Omental fat pad (tissue), 4 donors: ENCODE data around the gene NPY4R. TPM values are rescaled to one million over a fixed set of nuclear protein-coding genes. Genes with fewer than 3 reads are reported as not detected.
A peak's percentile ranks its signal among the peaks of the same experiment; 100 is the strongest.
"Not testable (repeated sequence)": the region's sequence is repeated elsewhere in the genome, so short reads cannot be mapped to it uniquely, and the experiment has no call there.

Experiments
- ATAC-seq: fragments of 150-250 bp; one replicate; pipeline ENCODE4 v1.9.1; 2016; ENCODE audit warnings: mild to moderate bottlenecking, moderate library complexity; ENCODE audit not compliant: low FRiP score
- DNase-seq: peaks from one replicate; pipeline ENCODE4 v3.0.0-alpha.2; 2019; ENCODE audit warnings: low spot score
- total RNA-seq, 4 donors: library from RNA; depleted of rRNA; stranded (reverse); fragments of >200 nt; gene quantifications; one replicate each; pipeline ENCODE4 v1.1.0, GENCODE V29; 2016

The NPY4R gene
- total RNA-seq, 4 donors from 2014 or later, result 0.24 to 0.95 TPM; not detected in 2

DNA sequence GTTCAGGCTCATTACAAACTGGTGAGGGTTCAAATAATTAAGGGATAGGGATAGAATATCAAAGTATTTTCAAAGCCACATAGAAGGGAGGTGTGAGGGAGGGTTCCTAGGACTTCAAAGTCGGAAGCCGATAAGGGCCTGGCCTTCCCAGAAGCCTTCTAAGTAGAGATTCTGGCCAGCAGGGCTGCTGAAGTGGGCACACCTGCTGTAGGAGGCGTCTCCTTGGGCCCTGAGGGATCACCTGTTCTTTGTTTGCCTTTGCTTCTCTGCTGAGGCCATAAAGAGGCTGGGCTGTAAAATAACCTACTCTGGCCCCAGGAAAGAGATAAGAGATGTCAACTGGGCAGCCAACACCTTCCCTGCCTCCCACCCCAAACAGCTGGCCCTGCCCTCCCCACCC, 8.0 kb upstream of the NPY4R start:
- not testable (repeated sequence) for ATAC-seq, DNase-seq

DNA sequence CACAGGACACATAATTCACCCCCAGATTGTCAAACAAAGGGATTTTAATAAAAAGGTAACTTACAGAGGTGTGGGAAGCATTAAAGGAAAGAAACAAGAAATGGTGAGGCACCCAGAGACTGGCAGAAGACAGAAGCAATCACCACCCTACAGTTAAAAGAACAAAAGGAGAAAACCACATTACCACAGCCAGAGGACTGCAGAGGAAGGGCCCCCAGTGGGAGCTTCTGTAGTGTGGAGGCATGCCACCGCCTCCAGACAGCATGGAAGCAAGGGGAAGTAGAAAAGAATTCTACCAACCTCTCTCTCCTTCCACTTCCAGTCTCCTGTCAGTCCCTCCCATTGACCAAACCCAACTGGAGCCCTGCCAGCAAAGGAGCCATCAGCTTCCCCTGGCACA, 4.4 kb upstream of the NPY4R start:
- not testable (repeated sequence) for DNase-seq, ATAC-seq

DNA sequence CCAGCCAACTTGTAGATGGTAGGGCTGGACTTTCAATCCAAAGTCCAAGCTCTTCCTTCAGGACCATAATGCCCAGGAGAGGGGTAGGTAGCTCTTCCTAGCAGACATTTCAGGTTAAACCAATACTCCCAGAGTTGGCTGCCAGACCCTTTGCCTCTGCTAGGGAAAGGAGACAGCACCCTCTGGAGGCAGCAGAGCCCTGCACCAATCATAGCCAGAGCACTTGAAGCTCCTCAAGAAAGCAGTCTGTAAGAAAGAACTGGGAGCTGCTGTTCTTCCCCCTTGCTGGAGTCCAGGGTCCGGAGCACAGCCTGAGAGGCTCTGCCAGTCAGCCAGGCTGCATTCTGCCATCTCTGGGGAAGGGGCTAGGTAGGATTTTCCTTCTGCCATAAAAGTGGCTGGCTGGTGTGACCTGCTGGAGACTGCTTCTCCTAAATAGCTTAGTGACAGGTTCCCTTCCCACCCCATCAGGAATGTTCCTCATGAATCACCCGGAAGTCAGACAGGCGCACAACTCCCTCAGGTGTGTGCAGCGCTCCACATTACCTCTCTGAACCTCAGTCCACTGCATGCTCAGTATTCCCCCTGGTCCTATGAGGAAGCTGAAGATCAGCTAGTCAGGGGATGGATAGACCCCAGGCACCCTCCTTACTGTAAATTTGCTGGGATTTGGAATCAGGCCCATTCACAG, 2.5 kb upstream of the NPY4R start:
- ATAC-seq, result peak; percentile 56
- not testable (repeated sequence) for DNase-seq

DNA sequence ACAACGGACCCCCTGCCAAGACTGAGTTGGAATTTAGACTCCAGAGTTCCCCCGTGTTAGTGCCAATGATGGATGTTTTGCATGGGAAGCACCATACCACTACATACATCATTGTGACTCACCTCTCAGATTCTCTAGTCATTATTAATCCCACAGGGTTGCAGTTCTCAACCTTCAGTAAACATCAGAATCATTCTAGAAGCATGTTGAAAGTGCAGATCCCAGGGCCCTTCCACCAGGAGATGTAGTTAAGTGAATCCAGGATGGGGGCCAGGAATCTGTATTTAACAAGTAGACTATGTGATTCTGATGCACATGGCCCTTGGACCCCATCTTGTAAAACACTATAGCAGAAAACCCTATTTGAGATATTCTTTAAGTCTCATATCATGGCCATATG, 2.1 kb downstream of the NPY4R start:
- ATAC-seq, DNase-seq: not testable (repeated sequence)

DNA sequence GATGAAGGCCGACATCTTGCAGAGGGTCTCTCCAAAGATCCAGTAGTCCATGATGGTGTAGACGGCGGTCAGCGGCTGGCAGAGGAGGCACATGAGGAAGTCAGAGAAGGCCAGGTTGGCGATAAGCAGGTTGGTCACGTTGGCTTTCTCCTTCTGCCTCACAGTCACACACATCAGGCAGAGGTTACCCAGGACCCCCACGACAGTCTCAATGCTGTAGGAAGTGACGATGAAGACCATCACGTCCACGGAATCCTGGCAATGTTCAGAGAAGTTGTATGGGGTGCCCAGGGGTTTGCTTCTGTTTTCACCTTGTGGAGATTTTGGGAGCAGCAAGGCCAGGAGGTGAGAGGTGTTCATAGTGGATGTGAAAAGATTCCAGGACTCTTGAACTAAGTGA, 3.5 kb downstream of the NPY4R start:
- not testable (repeated sequence) for DNase-seq, ATAC-seq

DNA sequence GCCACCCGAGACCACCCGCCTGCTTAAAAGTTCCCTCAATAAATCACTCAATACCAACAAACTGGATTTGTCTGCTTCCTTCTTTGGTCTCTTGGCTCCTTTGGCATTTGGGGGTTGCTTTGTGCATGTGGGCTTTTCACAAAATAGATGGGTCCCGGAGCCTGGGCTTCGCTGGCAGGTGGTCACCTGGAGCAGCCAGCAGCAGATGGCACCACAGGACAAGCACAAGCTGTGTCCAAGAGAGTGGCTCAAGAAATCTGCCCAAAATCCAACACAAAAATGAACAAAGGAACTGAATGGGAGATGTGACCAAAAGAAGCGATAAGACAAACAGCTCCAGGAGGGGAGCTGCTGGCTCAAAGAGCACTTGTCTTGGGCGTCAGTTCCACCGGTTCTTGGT, 6.2 kb downstream of the NPY4R start:
- not testable (repeated sequence) for DNase-seq, ATAC-seq

DNA sequence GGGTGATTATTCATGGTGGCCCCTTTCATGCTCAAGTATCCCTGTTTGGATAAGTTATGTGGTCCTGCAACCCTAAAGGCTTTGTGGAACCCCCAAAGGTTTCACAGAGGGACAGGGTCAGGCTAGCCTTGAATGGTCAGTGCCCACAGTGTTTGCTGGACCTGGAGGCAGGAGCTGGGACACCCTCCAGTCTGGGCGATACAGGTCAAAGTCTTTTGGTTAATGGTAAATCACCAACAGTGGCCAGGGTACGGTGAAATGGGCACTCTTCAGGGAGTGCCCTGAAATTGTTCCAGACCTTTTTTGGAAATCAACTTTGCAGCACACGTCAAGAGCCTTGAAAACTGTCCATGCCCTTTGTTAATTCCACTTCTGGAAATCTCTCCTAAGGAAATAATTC, 8.7 kb downstream of the NPY4R start:
- not testable (repeated sequence) for ATAC-seq, DNase-seq

DNA sequence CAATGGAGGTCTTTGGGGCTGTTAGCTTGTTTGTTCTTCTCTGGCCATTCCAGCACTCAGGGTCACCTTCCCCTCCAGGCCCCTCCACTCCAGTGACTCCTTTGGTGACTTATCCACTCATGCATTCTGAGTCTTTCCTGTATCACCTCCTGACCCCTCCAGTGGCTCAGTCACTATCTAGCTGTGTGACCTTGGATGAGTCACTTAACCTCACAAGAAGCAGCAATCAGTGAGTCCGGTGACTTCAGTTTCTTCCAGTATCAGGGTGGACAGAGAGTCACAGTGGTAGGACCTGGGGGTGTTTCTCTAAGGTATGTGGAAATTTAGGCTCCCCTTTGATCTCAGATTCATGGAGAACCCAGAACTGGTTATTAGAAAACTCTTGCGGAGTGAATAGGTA, 9.8 kb downstream of the NPY4R start:
- ATAC-seq, DNase-seq: not testable (repeated sequence)

DNA sequence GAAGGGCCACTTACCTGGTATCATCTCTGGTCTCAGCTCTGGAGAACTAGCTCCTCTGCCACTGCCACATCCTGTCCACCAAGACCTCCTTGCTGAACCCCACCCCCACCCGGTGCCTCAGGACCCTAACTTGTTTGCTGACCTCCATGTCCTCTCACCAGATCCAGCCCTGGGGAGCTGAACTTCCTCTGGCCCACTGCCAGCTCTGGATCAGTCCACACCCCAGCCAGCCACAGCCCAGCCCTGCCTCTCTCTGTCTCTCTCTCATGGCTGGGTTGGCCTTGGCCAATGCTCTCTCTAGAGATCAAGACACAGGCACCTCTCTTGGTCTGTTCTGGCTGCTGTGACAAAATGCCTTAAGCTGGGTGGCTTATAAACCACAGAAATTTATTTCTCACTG, 14.4 kb downstream of the NPY4R start:
- DNase-seq, ATAC-seq: not testable (repeated sequence)

DNA sequence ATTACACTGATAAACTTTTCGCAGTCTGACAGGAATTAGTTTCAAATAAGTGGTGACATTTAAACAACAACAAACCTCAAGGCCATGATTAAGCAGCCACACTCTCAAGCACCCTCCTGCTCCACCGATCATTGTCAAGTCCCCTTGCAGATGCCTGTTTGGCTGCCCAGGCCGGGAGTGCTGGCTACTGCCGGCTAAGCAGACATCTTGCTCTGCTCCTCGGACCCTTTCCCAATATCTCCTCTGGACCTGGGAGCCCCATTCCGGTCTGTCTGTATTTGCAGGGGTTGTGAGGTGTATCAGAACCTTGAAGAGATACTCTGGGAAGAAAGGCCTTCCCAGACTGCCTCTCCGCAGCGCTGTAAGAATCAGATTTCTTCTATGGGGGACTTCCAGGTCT, 14.9 kb downstream of the NPY4R start:
- not testable (repeated sequence) for DNase-seq, ATAC-seq

DNA sequence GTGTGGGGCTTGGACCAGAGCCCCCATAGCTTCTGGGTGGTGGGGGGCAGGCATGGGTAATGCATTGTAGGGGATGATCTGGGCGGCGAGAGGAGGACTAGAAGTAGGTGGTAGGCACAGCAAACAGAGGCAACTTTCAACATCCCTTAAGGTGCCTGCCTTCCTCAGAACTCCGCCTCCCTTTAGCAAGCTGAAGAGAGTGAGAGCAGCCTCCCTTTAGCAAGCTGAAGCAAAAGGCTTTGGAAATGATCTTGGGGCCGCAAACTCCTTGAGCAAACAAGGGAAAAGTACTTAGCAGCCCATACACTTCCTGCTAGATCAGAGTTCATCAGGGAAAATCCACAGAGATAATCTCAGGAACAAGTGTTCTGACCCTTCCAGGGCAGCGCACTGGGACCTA, 18.3 kb downstream of the NPY4R start:
- ATAC-seq, result not testable (repeated sequence)

DNA sequence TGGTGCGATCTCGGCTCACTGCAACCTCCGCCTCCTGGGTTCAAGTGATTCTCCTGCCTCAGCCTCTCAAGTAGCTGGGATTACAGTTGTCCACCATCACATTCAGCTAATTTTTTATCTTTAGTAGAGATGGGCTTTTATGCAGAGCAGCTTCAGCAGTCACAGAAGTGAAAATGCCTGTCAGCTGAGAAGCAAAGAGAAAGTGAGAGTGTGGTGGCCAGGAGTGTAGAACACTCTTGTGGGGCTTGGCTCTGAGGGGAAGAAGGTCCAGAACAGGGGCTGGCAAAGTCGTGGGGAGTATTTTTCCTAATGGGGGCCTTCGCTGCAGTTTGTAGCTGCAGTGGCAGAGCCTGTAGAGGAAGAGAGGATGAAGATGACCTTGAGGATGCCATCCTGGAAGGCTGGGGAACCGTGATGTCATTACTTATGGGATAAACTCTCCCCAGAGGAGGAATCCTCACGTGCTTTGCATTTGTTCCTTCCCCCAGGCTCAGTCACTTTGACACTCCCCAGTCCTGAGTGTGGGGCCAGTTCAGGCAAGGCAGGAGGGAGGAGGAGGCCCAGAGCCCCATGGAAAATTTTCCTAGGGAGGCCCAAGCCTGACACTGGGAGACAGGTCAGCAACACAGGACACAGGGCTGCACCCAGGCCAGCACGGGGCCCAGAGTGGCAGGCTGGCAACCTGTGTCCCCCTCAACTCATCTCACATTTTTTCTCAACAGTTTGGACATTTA, 20.2 kb downstream of the NPY4R start:
- not testable (repeated sequence) for DNase-seq, ATAC-seq

More for the DNA sequence above, 18.3 kb downstream of the NPY4R start:
- not testable (repeated sequence) for DNase-seq

DNA sequence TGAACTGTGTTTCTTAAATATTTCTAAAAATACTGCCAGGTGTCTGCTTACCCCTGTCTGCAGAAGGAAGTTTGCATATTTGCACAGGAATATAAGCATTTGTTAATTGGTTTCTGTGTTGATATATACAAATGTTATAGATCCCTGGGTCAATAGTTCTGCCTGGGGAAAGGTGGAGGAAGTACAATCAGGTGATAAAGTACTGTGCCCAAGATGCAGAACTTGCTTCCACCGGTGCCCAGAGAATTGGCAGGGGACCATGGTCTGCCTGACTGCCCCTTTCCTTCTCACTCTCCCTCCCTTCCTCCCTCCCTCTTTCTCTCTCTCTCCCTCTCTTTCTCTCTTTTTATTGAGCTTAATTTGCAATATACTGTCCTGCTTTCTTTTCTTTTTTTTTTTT, 22.3 kb downstream of the NPY4R start:
- not testable (repeated sequence) for DNase-seq, ATAC-seq

DNA sequence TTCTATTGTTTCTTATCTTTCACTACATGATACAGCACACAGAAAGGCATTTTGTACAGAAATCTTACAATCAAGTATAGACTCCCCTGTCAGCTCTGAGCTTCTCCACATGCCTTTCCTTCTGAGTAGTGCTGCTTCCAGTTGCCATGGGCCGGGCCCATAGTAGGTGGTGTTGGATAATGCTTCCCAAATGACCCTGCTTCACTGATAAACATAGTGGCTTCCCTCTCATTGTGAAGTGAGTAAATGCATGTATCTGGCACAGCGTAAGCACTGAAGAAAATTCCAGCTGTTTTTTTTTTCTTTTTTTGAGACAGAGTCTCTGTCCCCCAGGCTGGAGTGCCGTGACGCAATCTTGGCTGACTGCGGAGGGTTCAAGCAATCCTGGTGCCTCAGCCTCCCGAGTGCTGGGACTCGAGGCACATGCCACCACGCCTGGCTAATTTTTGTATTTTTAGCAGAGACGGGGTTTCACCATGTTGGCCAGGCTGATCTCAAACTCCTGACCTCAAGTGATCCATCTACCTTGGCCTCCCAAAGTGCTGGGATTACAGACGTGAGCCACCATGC, 23.0 kb downstream of the NPY4R start:
- ATAC-seq, DNase-seq: not testable (repeated sequence)

DNA sequence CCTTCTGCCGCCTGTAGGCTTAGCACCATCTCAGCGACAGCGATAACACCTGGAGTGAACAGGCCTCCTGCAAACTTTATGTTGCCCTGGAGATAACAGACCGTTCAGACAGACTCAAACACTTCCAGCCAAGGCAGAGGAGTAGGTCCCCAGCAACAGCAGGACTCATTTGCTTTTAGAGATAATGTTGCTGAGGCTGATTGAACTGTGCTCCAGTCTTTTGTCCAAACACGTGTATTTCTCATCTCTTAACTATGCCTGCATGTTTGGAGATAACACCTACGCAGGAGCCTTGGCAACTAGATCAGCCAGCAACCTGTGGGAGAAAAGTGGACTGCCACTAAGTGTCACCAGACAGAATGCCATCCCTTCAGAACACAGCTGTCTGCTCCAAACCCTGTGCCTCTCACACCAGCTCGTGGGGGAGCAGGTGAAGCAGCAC, 23.9 kb downstream of the NPY4R start:
- not testable (repeated sequence) for DNase-seq
- ATAC-seq, result peak; percentile 33

DNA sequence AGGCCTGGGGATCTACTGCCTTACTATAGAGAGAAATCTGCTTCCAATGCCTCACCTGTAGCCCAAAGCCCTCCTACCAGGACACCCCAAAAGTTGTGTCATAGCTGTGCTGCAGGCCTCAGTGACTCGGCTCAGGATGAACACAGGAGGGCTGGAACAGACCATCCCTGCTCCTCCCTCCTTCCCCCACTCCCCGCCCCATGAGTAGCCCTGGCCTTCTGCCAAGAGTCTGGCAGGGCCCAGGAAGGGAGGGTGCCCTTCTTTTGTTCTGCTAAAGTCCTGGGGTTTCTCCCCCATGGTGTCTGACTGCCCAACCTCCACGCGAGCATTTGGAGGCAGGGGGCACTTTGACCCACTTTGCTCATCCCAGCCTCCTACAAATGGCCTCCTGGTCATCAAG, 24.8 kb downstream of the NPY4R start:
- DNase-seq, ATAC-seq: not testable (repeated sequence)

DNA sequence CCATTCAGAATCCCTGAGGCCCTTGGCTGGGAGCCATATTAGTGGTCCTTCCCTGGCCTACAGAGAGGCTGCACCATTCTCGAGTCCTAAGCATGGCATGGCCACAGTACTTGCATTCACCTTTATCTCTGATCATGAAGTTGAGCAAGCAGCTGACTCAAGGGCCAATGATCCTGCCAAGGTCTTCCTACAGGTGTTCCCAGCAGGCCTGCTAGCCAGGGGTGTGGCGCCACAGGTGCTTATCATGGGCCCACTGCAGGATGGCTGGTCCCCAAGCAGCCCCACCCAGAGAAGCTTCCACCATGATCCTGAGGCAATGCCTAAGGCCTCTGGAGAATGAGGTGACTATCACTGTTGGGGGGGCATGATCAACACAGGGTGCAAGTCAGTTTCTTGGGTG, 42.2 kb downstream of the NPY4R start:
- DNase-seq, ATAC-seq: not testable (repeated sequence)

DNA sequence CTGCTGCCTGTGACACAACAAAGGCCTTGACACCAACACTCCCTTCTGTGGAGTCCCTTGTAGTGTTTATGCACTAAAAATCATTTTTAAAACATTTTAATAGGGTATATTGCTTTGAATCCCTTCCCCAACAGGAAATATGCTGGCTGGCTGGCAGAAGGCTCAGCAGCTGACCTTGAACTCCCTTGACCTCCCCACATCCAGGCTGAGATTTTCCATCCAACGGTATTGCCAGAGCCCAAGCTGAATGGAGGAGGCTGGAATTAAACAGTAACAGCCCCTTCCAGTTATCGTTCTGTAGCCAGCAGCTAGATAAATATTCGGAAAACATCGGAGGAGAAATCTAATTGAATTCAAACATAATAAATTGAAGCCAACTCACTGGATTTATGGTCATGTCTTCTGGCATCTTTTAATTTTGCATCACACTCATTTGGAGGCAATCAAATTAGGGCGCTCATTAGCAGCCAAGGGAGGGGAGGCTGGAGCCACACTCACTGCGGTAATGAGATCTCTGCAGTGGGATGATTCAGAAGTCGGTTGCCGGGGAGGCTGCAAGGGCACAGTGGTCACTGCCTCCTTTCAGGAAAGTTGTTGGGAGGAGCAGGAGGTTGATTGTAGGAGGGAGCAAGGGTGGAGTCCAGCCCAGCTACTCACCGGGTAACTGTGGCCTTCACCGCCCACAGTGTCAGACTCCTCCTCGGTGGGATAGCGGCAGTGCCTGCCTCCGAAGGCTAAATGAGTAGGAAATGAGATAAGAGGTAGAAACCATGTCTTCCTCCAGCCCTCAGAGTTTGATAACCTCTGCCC, 46.0 kb downstream of the NPY4R start:
- DNase-seq, result not testable (repeated sequence)
- peak; percentile 94 for ATAC-seq

DNA sequence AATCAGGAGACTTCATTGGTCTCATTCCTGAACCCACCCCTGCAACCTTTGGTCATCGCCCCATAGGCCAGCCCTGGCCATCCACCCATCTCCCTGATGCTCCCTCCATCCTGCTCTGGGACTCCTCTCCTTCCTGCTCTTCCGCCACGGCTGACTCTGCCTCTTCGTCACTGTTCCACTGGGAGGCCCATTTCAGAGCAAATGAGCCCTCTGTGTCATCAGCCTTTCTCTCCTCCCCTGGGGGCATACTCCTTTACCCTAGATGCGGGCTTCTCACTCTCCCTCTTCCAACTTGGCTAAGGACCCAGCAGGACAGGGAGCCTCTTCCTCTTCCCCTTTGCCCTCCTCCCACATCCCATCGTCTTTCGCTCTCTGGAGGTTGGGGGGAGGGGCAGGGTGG, 47.5 kb downstream of the NPY4R start:
- DNase-seq, ATAC-seq: not testable (repeated sequence)
